ENCODE results near the gene TMEM132C. TPM values are rescaled to one million over a fixed set of nuclear protein-coding genes. Genes with fewer than 3 reads are reported as not detected.

Gene TMEM132C
- total and polyA plus RNA-seq, 3 donors from 2014 or later: 2.9 to 5.5 (median 3.3) TPM

DNA sequence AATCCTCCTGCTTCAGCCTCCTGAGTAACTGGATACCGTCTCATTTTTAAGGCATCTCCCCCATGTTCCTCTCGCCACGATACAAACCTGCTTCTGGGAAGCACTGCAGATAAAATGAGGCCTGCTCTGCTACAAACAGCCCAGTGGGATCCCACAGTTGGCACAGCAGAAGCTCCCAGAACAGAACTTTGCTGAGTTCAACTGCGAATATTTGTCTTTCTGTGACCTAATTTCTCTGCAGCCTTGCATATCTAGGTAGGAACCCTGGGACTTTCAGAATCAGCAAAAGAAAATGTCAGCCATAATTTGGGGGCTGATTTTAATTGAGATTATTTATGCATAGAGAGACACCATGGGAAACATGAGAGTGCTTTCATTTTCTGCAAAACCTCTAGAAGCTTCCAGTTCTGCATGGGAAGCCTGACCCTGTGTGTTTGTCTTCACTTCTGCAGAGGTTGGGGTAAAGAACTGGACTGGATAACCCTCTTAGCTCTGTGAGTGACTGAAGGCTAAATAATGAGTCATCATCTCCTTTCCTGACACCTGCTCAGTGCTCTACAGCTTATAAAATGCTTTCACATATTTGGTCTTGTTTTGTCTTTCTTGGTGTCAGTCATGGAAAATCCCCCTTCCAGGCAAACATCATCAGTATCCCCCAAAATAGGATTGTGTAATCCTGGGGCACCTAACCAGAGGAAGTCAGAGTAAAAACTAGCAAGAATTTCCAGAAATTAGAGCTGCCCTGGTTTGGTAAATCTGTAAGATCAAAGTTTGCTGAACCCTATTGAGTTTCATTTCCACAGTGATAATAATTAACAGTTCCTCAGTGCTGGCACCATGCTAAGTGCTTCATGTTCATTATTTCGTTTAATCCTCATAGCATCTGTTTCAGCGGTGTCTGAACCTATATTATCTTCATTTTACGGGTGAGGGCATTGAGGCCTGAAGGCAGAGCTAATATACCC, 371.0 kb downstream of the TMEM132C start:
- Histone ChIP-seq H3K4me3 (no peak overlapping the region), H3K36me3 (ENCODE audit: low read depth, missing control alignments) (no peaks in the 10 kb centered on the region), H3K27ac (no peak overlapping the region), H3K4me1 (no peaks in the 10 kb centered on the region), H3K9me3 (no peaks in the 10 kb centered on the region), H3K27me3 (no peaks in the 10 kb centered on the region)
- 60 to 70% methylated on average over 7 of the region's 7 CpGs for WGBS, 2 donors
- no peak for DNase-seq
- no peak for TF ChIP-seq POLR2A (IDR thresholded peaks at IDR 0.05)
- TF ChIP-seq, protein P1, sequence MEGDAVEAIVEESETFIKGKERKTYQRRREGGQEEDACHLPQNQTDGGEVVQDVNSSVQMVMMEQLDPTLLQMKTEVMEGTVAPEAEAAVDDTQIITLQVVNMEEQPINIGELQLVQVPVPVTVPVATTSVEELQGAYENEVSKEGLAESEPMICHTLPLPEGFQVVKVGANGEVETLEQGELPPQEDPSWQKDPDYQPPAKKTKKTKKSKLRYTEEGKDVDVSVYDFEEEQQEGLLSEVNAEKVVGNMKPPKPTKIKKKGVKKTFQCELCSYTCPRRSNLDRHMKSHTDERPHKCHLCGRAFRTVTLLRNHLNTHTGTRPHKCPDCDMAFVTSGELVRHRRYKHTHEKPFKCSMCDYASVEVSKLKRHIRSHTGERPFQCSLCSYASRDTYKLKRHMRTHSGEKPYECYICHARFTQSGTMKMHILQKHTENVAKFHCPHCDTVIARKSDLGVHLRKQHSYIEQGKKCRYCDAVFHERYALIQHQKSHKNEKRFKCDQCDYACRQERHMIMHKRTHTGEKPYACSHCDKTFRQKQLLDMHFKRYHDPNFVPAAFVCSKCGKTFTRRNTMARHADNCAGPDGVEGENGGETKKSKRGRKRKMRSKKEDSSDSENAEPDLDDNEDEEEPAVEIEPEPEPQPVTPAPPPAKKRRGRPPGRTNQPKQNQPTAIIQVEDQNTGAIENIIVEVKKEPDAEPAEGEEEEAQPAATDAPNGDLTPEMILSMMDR (IDR thresholded peaks at IDR 0.05): no peak
- intact Hi-C loops (cut with DNase I; ENCODE audit: low total_unique reads): no loop called here

DNA sequence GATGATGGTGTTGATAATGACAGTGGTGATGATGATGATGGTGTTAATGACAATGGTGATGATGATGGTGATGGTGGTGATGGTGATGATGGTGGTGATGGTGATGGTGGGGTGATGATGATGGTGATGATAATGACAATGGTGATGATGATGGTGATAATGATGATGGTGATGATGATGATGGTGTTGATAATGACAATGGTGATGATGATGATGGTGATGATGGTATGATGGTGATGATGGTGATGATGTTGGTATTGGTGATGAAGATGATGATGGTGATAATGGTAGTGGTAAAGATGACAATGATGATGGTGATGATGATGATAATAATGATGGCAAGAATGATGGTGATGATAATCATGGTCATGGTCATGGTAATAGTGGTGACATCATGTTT, 372.1 kb downstream of the TMEM132C start:
- Histone ChIP-seq H3K36me3 (ENCODE audit: low read depth, missing control alignments) (no peaks in the 10 kb centered on the region), H3K27me3 (no peaks in the 10 kb centered on the region), H3K27ac (no peak overlapping the region), H3K4me3 (no peak overlapping the region), H3K4me1 (no peaks in the 10 kb centered on the region), H3K9me3 (no peaks in the 10 kb centered on the region)
- intact Hi-C loops (cut with DNase I; ENCODE audit: low total_unique reads): no loop called here
- no peak for DNase-seq
- TF ChIP-seq POLR2A (IDR thresholded peaks at IDR 0.05): no peak
- TF ChIP-seq, protein P1 (IDR thresholded peaks at IDR 0.05): no peak

DNA sequence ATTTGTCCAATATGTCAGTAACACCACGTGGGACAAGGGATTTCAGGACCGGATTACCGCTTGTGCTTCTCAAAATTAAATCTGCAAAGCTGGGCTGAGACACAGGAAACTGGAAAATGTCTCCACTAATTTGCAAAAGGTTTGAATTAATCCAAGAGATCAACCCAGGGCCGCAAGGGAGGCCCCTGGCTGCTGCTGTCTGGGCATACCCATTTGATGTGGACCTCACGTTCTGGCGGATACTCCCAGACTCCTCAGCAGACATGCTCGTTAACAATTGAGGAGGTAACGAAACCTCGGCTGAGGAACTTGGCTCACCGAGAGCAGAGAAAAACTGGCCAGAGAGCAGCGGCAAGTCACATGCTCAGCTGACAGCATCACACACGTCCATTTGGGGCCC, 376.2 kb downstream of the TMEM132C start:
- H3K27ac ChIP-seq: no peak overlapping the region

DNA sequence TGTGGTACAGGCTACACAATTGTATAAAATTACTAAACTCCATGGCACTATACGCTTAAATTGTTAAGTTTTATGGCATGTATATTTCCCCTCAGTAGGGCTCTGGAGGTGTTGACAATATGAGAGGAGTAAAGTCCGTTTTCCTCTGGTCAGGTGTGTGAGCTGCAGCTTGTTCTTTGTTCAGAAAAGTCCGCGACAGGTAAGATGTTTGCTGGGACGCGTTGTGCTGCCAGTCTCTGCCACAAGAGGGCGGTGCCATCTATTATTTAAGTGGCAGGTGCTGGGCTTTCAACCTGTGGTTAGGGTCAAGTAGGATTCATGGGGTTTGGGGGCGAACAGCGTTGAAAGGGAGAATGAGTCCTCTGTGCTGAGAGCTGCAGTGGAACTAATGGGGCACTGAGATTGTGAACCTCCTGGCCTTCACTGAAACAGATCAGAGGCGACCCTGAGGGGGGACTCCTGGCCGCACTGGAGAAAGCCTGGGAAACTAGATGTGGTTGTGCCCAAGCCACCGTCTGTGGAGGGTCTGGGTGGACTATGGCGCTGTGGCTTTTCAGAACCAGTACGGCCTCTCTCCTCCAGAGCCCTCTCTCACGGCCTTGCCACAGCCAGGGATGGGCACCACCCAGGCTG, 377.8 kb downstream of the TMEM132C start:
- Histone ChIP-seq H3K27ac (no peak overlapping the region), H3K36me3 (ENCODE audit: low read depth, missing control alignments) (no peaks in the 10 kb centered on the region), H3K27me3 (no peaks in the 10 kb centered on the region), H3K9me3 (no peaks in the 10 kb centered on the region), H3K4me3 (no peak overlapping the region), H3K4me1 (no peaks in the 10 kb centered on the region)
- 72 to 74% methylated on average over 13 to 15 of the region's 15 CpGs for WGBS, 2 donors
- TF ChIP-seq POLR2A (IDR thresholded peaks at IDR 0.05): no peak
- TF ChIP-seq, protein P1 (IDR thresholded peaks at IDR 0.05): peak; percentile 43 to 77 (median 48)
- DNase-seq: peak; percentile 77
- intact Hi-C loops (cut with DNase I; ENCODE audit: low total_unique reads): no loop called here

More for the DNA sequence above, 376.2 kb downstream of the TMEM132C start:
- no peaks in the 10 kb centered on the region for H3K9me3 ChIP-seq
- 49 to 55% methylated on average over 12 of the region's 12 CpGs for WGBS, 2 donors
- TF ChIP-seq, protein P1 (IDR thresholded peaks at IDR 0.05): no peak
- no peak for TF ChIP-seq POLR2A (IDR thresholded peaks at IDR 0.05)
- no peak overlapping the region for H3K4me3 ChIP-seq
- peak; percentile 26 for DNase-seq
- intact Hi-C loops (cut with DNase I; ENCODE audit: low total_unique reads): no loop called here
- H3K36me3 ChIP-seq (ENCODE audit: low read depth, missing control alignments): no peaks in the 10 kb centered on the region
- no peaks in the 10 kb centered on the region for H3K4me1 ChIP-seq
- H3K27me3 ChIP-seq: no peaks in the 10 kb centered on the region
